T-helper 2 cell treated with Interferon-gamma antibody and Interleukin-4, amounts not matched to agents 5 μg/mL and 100 μg/mL, for 36 hours (primary cell): ENCODE data around the gene SERTAD1.
"Not testable (repeated sequence)": the region's sequence is repeated elsewhere in the genome, so short reads cannot be mapped to it uniquely, and the experiment has no call there.

ENCODE experiments used
- DNase-seq: peaks from one replicate; pipeline ENCODE4 v3.0.0; 2021; ENCODE audit warnings: low spot score
- H3K27ac Mint-ChIP-seq: one replicate; pipeline ENCODE4 v1.8.0; 2021; ENCODE audit warnings: mild to moderate bottlenecking, mixed read lengths
- H3K27me3 Mint-ChIP-seq: one replicate; pipeline ENCODE4 v1.8.0; 2021; ENCODE audit warnings: low read depth, mixed read lengths
- H3K36me3 Mint-ChIP-seq: one replicate; pipeline ENCODE4 v1.8.0; 2021; ENCODE audit warnings: low read depth, mixed read lengths
- H3K4me1 Mint-ChIP-seq: one replicate; pipeline ENCODE4 v1.8.0; 2021; ENCODE audit warnings: low read depth, mixed read lengths
- H3K4me3 Mint-ChIP-seq: one replicate; pipeline ENCODE4 v1.8.0; 2022; ENCODE audit warnings: mild to moderate bottlenecking, moderate library complexity, mixed read lengths
- H3K9me3 Mint-ChIP-seq: one replicate; pipeline ENCODE4 v1.8.0; 2021; ENCODE audit warnings: mixed read lengths

SERTAD1 gene

GRCh38 chr19:40443131-40443999 is 17.6 kb upstream of the SERTAD1 start:
- Mint-ChIP-seq H3K27ac (peak overlapping the region; percentile 98), H3K36me3 (peaks cover 7% of the 10 kb centered on the region), H3K4me3 (peak overlapping the region; percentile 99), H3K4me1 (peaks cover 17% of the 10 kb centered on the region), H3K9me3 (no peaks in the 10 kb centered on the region), H3K27me3 (no peaks in the 10 kb centered on the region)
- DNase-seq: peak; percentile 100

- DNase-seq: no peak
- H3K27ac Mint-ChIP-seq: peak overlapping the region; percentile 94
- no peaks in the 10 kb centered on the region for H3K9me3 Mint-ChIP-seq
- no peaks in the 10 kb centered on the region for H3K27me3 Mint-ChIP-seq
- peaks cover 17% of the 10 kb centered on the region for H3K4me1 Mint-ChIP-seq
- H3K36me3 Mint-ChIP-seq: peaks cover 7% of the 10 kb centered on the region
- H3K4me3 Mint-ChIP-seq: peak overlapping the region; percentile 99
Observed at GRCh38 chr19:40442328-40443130, 16.7 kb upstream of the SERTAD1 start.

- peak overlapping the region; percentile 94 for H3K27ac Mint-ChIP-seq
- H3K9me3 Mint-ChIP-seq: no peaks in the 10 kb centered on the region
- H3K27me3 Mint-ChIP-seq: no peaks in the 10 kb centered on the region
- no peak for DNase-seq
- H3K36me3 Mint-ChIP-seq: peaks cover 7% of the 10 kb centered on the region
- peaks cover 17% of the 10 kb centered on the region for H3K4me1 Mint-ChIP-seq
- peak overlapping the region; percentile 99 for H3K4me3 Mint-ChIP-seq
Observed at GRCh38 chr19:40441719-40442253, 16.0 kb upstream of the SERTAD1 start.

GRCh38 chr19:40438284-40438683 is 12.5 kb upstream of the SERTAD1 start:
- Mint-ChIP-seq H3K9me3 (no peaks in the 10 kb centered on the region), H3K4me3 (no peak overlapping the region), H3K36me3 (peaks cover 7% of the 10 kb centered on the region), H3K27me3 (no peaks in the 10 kb centered on the region), H3K4me1 (peaks cover 15% of the 10 kb centered on the region), H3K27ac (no peak overlapping the region)
- DNase-seq: no peak

- H3K27ac Mint-ChIP-seq: peak overlapping the region; percentile 98
- peak; percentile 63 for DNase-seq
- peaks cover 6% of the 10 kb centered on the region for H3K4me1 Mint-ChIP-seq
- H3K4me3 Mint-ChIP-seq: peak overlapping the region; percentile 93
- H3K27me3 Mint-ChIP-seq: no peaks in the 10 kb centered on the region
- no peaks in the 10 kb centered on the region for H3K36me3 Mint-ChIP-seq
- H3K9me3 Mint-ChIP-seq: no peaks in the 10 kb centered on the region
Observed at GRCh38 chr19:40433391-40434216, 7.8 kb upstream of the SERTAD1 start.

GRCh38 chr19:40432760-40433159 is 7.0 kb upstream of the SERTAD1 start:
- H3K4me3 Mint-ChIP-seq: peak overlapping the region; percentile 93
- H3K27me3 Mint-ChIP-seq, H3K27ac Mint-ChIP-seq, H3K4me1 Mint-ChIP-seq, H3K36me3 Mint-ChIP-seq, DNase-seq, H3K9me3 Mint-ChIP-seq: not testable (repeated sequence)

- H3K9me3 Mint-ChIP-seq: no peaks in the 10 kb centered on the region
- no peaks in the 10 kb centered on the region for H3K36me3 Mint-ChIP-seq
- DNase-seq: no peak
- H3K27me3 Mint-ChIP-seq: no peaks in the 10 kb centered on the region
- H3K27ac Mint-ChIP-seq: peak overlapping the region; percentile 62
- H3K4me1 Mint-ChIP-seq: peaks cover 6% of the 10 kb centered on the region
- no peak overlapping the region for H3K4me3 Mint-ChIP-seq
Observed at GRCh38 chr19:40431698-40432097, 5.9 kb upstream of the SERTAD1 start.

- not testable (repeated sequence) for H3K4me3 Mint-ChIP-seq, DNase-seq, H3K27me3 Mint-ChIP-seq, H3K4me1 Mint-ChIP-seq, H3K36me3 Mint-ChIP-seq, H3K9me3 Mint-ChIP-seq, H3K27ac Mint-ChIP-seq
Observed at GRCh38 chr19:40430242-40430641, 4.5 kb upstream of the SERTAD1 start.

- H3K27ac Mint-ChIP-seq, H3K4me3 Mint-ChIP-seq, H3K9me3 Mint-ChIP-seq, H3K4me1 Mint-ChIP-seq, DNase-seq, H3K27me3 Mint-ChIP-seq, H3K36me3 Mint-ChIP-seq: not testable (repeated sequence)
Observed at GRCh38 chr19:40428197-40428596, 2.4 kb upstream of the SERTAD1 start.

- DNase-seq: no peak
- Mint-ChIP-seq H3K27me3 (no peaks in the 10 kb centered on the region), H3K27ac (peak overlapping the region; percentile 89), H3K36me3 (peaks cover 7% of the 10 kb centered on the region), H3K4me1 (peaks cover 19% of the 10 kb centered on the region), H3K4me3 (peak overlapping the region; percentile 87), H3K9me3 (no peaks in the 10 kb centered on the region)
Observed at GRCh38 chr19:40424637-40425449, 949 bp downstream of the SERTAD1 start.

GRCh38 chr19:40423938-40424337 is 1.9 kb downstream of the SERTAD1 start:
- peaks cover 22% of the 10 kb centered on the region for H3K4me1 Mint-ChIP-seq
- H3K27ac Mint-ChIP-seq: peak overlapping the region; percentile 68
- no peaks in the 10 kb centered on the region for H3K9me3 Mint-ChIP-seq
- DNase-seq: no peak
- peaks cover 7% of the 10 kb centered on the region for H3K36me3 Mint-ChIP-seq
- H3K4me3 Mint-ChIP-seq: peak overlapping the region; percentile 47
- no peaks in the 10 kb centered on the region for H3K27me3 Mint-ChIP-seq

- DNase-seq: no peak
- H3K9me3 Mint-ChIP-seq: no peaks in the 10 kb centered on the region
- H3K27me3 Mint-ChIP-seq: no peaks in the 10 kb centered on the region
- peak overlapping the region; percentile 41 for H3K4me3 Mint-ChIP-seq
- H3K27ac Mint-ChIP-seq: no peak overlapping the region
- H3K4me1 Mint-ChIP-seq: peaks cover 22% of the 10 kb centered on the region
- H3K36me3 Mint-ChIP-seq: peaks cover 7% of the 10 kb centered on the region
Observed at GRCh38 chr19:40422748-40423566, 2.8 kb downstream of the SERTAD1 start.
